DND-41 (cell line): Measurements from ENCODE around the gene LIPF.
A peak's percentile ranks its signal among the peaks of the same experiment; 100 is the strongest.

Experiments
- ATAC-seq: fragments of 200-7000 bp; cut with Tn5 transposase; 3 replicates; pipeline ENCODE4 v1.9.1; 2021; ENCODE audit warnings: low read depth; ENCODE audit not compliant: insufficient read depth
- DNase-seq: peaks from one replicate; pipeline ENCODE4 v3.0.0-alpha.2; 2020
- H2AFZ ChIP-seq: 2 replicates; pipeline ENCODE4 v1.6.0; 2012; ENCODE audit warnings: low read depth, low read length
- H3K27ac ChIP-seq: 2 replicates; pipeline ENCODE4 v1.5.1; 2012; ENCODE audit warnings: low read length, inconsistent platforms
- H3K27me3 ChIP-seq: fragments of 200-600 bp; sonication (generic); 2 replicates; pipeline ENCODE4 v1.6.0; 2012; ENCODE audit warnings: low read length, mild to moderate bottlenecking, inconsistent platforms; ENCODE audit not compliant: insufficient read depth, poor library complexity
- H3K36me3 ChIP-seq: 2 replicates; pipeline ENCODE4 v1.5.1; 2012; ENCODE audit warnings: low read length, inconsistent platforms; ENCODE audit not compliant: insufficient read depth
- H3K4me1 ChIP-seq: 2 replicates; pipeline ENCODE4 v1.5.1; 2012; ENCODE audit warnings: mild to moderate bottlenecking, low read length; ENCODE audit not compliant: insufficient read depth
- H3K4me2 ChIP-seq: 2 replicates; pipeline ENCODE4 v1.6.0; 2012; ENCODE audit warnings: mild to moderate bottlenecking, moderate library complexity, low read length, inconsistent platforms; ENCODE audit not compliant: insufficient read depth
- H3K4me3 ChIP-seq, 2 experiments: fragments of 200-600 bp in 1 of 2; shearing (Covaris generic) in 1 of 2; 2 replicates each; pipeline ENCODE4 v1.5.1; 2012 to 2016; ENCODE audit warnings: inconsistent platforms in 2 of 2, low read length in 2 of 2, mild to moderate bottlenecking in 2 of 2, low read depth in 1 of 2, moderate library complexity in 1 of 2
- H3K79me2 ChIP-seq: 2 replicates; pipeline ENCODE4 v1.6.0; 2012; ENCODE audit warnings: low read length, inconsistent platforms; ENCODE audit not compliant: insufficient read depth
- H3K9ac ChIP-seq: 2 replicates; pipeline ENCODE4 v1.6.0; 2012; ENCODE audit warnings: low read depth, mild to moderate bottlenecking, inconsistent platforms, low read length, moderate library complexity
- H3K9me3 ChIP-seq: 2 replicates; pipeline ENCODE4 v1.5.1; 2012; ENCODE audit warnings: low read length, moderate library complexity, mild to moderate bottlenecking, inconsistent platforms; ENCODE audit not compliant: insufficient read depth, severe bottlenecking
- H4K20me1 ChIP-seq: 2 replicates; pipeline ENCODE4 v1.6.0; 2012; ENCODE audit warnings: low read length; ENCODE audit not compliant: insufficient read depth
- EZH2 ChIP-seq: IDR thresholded peaks from 3 replicates; pipeline ENCODE4 v1.6.1; 2012; ENCODE audit warnings: borderline replicate concordance, low read depth, mild to moderate bottlenecking, moderate library complexity, low read length, inconsistent platforms; ENCODE audit not compliant: severe bottlenecking
- TF ChIP-seq, protein P1 (sequence below): IDR thresholded peaks from 2 replicates; pipeline ENCODE4 v1.5.1; 2012; ENCODE audit warnings: borderline replicate concordance, low read length, moderate library complexity, mild to moderate bottlenecking; ENCODE audit not compliant: poor library complexity, severe bottlenecking; ENCODE audit errors: extremely low read depth

LIPF gene

GRCh38 chr10:88668465-88668864, 4.2 kb downstream of the LIPF start:
- TF ChIP-seq, protein P1, sequence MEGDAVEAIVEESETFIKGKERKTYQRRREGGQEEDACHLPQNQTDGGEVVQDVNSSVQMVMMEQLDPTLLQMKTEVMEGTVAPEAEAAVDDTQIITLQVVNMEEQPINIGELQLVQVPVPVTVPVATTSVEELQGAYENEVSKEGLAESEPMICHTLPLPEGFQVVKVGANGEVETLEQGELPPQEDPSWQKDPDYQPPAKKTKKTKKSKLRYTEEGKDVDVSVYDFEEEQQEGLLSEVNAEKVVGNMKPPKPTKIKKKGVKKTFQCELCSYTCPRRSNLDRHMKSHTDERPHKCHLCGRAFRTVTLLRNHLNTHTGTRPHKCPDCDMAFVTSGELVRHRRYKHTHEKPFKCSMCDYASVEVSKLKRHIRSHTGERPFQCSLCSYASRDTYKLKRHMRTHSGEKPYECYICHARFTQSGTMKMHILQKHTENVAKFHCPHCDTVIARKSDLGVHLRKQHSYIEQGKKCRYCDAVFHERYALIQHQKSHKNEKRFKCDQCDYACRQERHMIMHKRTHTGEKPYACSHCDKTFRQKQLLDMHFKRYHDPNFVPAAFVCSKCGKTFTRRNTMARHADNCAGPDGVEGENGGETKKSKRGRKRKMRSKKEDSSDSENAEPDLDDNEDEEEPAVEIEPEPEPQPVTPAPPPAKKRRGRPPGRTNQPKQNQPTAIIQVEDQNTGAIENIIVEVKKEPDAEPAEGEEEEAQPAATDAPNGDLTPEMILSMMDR: no peak
- no peak for TF ChIP-seq EZH2
- H2AFZ ChIP-seq: no peak overlapping the region

DNA sequence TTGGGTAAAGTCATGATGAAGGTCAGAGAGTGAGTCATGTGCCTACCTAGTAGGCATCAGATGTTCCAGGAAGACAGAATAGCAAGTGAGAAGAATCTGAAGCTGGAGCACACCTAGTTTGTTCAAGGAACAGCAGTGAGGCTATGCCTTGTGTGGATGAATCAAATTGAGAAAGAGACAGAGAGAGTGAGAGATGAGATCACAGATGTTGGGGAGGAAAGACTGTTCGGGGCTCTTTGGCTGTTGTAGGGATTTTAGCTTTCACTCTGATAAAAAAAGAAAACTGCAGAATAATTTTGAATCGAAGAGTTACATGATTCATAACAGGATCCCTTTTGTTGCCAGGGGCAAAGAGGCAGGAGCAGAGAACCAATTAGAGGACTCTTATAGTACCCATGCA, 6.3 kb downstream of the LIPF start:
- Histone ChIP-seq H3K4me1 (no peaks in the 10 kb centered on the region), H2AFZ (no peak overlapping the region), H3K9me3 (no peaks in the 10 kb centered on the region), H3K27ac (no peak overlapping the region), H3K27me3 (peaks cover 5% of the 10 kb centered on the region), H3K36me3 (no peaks in the 10 kb centered on the region), H3K4me2 (no peak overlapping the region), H4K20me1 (no peaks in the 10 kb centered on the region), H3K4me3 (no peak overlapping the region), H3K9ac (no peak overlapping the region), H3K79me2 (no peaks in the 10 kb centered on the region)
- DNase-seq (no peak), ATAC-seq (no peak)
- TF ChIP-seq, protein P1: no peak
- no peak for TF ChIP-seq EZH2

More at GRCh38 chr10:88668465-88668864, 4.2 kb downstream of the LIPF start:
- no peaks in the 10 kb centered on the region for H4K20me1 ChIP-seq
- peak; percentile 8 for DNase-seq
- no peaks in the 10 kb centered on the region for H3K4me1 ChIP-seq
- no peaks in the 10 kb centered on the region for H3K36me3 ChIP-seq
- H3K27me3 ChIP-seq: peaks cover 5% of the 10 kb centered on the region
- H3K79me2 ChIP-seq: no peaks in the 10 kb centered on the region
- H3K9ac ChIP-seq: no peak overlapping the region
- no peak overlapping the region for H3K4me3 ChIP-seq
- H3K4me2 ChIP-seq: no peak overlapping the region
- ATAC-seq: peak; percentile 31; the same call in 1 of the 3 replicates
- no peak overlapping the region for H3K27ac ChIP-seq
- no peaks in the 10 kb centered on the region for H3K9me3 ChIP-seq

GRCh38 chr10:88672041-88672440, 7.8 kb downstream of the LIPF start:
- Histone ChIP-seq H3K36me3 (no peaks in the 10 kb centered on the region), H3K9ac (no peak overlapping the region), H3K27me3 (peaks cover 9% of the 10 kb centered on the region), H3K4me1 (no peaks in the 10 kb centered on the region), H4K20me1 (no peaks in the 10 kb centered on the region), H3K27ac (no peak overlapping the region), H3K79me2 (no peaks in the 10 kb centered on the region), H2AFZ (no peak overlapping the region), H3K9me3 (no peaks in the 10 kb centered on the region), H3K4me3 (no peak overlapping the region), H3K4me2 (no peak overlapping the region)
- ATAC-seq (no peak), DNase-seq (no peak)
- TF ChIP-seq, protein P1: no peak
- no peak for TF ChIP-seq EZH2
